ENCODE measurements around the gene ZSWIM6.

The ZSWIM6 gene

GRCh38 chr5:61306531-61307131, 25.4 kb upstream of the ZSWIM6 start:
- in situ Hi-C loops (cut with MboI; ENCODE audit: low sequenced_read_pairs): no loop called here

DNA sequence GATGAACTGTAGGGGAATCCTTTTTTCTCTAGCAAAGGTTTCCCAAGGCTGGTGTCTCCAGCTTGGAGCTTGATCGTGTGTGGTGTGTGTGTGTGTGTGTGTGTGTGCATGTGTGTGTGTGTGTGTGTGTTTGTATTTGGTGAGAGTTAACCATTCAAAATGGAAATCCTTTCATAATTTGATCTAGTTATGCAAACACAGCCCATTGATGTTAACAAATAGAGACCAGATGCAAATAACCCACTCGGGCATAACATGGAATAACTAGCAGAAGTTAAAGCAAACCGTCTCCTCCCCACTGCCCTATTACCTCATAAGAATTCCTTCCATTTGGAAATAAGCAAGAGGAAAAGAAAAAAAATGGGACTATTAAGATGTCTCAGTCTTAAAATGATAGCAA, 24.9 kb upstream of the ZSWIM6 start:
- in situ Hi-C loops (cut with MboI; ENCODE audit: low sequenced_read_pairs): no loop called here

DNA sequence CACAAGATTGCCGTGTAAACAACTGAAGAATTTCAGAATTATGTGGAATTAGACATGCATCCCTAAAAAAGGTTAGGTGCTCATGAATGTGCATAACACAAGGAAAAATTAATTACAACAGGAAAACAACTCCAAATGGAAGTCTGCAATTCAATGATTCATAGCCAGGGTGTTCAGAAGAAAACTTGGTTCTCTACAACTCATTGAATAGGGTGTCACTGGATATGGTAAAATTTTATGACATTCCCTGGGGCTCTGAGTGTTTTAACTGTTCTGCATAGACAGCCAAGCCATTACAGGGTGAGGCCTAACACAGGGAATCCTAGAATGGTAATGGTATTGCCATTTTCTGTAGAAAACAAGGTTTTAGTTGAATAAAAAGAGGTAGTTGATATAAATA, 24.4 kb upstream of the ZSWIM6 start:
- in situ Hi-C loops (cut with MboI; ENCODE audit: low sequenced_read_pairs): no loop called here

- in situ Hi-C loops (cut with MboI; ENCODE audit: low sequenced_read_pairs): no loop called here
These were observed 23.3 kb upstream of the ZSWIM6 start for GRCh38 chr5:61308712-61309111.

GRCh38 chr5:61309115-61309514, 22.9 kb upstream of the ZSWIM6 start:
- in situ Hi-C loops (cut with MboI; ENCODE audit: low sequenced_read_pairs): no loop called here

GRCh38 chr5:61311056-61311610, 20.9 kb upstream of the ZSWIM6 start:
- in situ Hi-C loops (cut with MboI; ENCODE audit: low sequenced_read_pairs): no loop called here

- in situ Hi-C loops (cut with MboI; ENCODE audit: low sequenced_read_pairs): no loop called here
These were observed 19.9 kb upstream of the ZSWIM6 start for GRCh38 chr5:61311836-61312808.

- in situ Hi-C loops (cut with MboI; ENCODE audit: low sequenced_read_pairs): no loop called here
These were observed 17.9 kb upstream of the ZSWIM6 start for GRCh38 chr5:61313960-61314681.

DNA sequence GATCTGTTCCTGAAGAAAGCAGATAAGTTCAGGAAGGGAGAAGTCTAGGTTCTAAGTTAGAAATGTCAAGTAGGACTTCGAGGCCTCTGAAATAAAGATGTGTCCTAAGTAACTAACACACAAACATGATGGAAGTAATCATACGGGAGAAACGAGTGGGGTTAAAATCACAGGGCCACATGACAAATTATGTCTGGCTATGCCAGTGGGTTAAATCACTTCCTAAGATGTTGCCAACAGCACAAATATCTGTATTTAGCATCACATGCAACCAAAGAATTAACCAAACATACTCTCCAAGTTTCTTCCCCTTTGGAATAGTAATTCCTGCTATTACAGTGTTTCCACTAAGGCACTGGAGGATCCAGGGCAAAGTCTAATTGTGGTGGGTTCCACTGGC, 13.7 kb upstream of the ZSWIM6 start:
- in situ Hi-C loops (cut with MboI; ENCODE audit: low sequenced_read_pairs): no loop called here

GRCh38 chr5:61319388-61320146, 12.5 kb upstream of the ZSWIM6 start:
- in situ Hi-C loops (cut with MboI; ENCODE audit: low sequenced_read_pairs): no loop called here

DNA sequence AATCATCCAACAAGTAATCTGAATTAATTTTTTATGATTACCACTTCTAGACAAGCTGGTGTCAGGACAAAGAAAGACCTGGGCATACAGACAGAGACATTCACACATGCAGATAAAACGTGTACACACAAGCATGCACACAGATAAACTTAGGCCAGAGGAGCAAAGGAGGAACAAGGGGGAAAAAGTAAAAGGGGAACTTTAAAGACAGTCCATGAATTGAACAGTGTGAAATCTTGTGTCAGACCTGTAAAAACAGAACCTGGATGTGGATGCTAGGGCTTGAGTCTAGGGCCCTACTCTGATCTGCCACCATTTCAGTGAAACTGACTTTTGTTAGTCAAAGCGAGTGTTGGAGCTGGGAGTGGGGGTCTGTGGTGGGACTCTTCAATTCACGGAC, 11.2 kb upstream of the ZSWIM6 start:
- in situ Hi-C loops (cut with MboI; ENCODE audit: low sequenced_read_pairs): no loop called here

DNA sequence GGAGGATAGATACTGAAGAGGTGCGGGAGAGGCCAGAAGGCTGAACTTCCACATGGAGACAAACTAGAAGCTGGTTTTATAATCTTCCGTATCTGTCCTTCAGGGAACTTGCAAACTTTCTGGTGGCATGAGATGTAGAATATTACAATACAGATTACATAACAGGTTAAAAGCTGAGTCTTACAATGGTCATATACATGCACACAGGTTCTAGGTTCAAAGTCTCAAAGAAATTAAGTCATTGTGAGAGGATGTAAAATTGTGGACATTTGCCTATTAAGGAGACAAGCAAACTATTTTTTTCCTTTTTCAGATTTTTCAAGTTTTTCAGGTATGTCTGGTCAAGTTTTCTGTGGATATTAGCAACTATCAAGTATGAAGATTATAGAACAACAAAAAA, 10.4 kb upstream of the ZSWIM6 start:
- in situ Hi-C loops (cut with MboI; ENCODE audit: low sequenced_read_pairs): no loop called here

DNA sequence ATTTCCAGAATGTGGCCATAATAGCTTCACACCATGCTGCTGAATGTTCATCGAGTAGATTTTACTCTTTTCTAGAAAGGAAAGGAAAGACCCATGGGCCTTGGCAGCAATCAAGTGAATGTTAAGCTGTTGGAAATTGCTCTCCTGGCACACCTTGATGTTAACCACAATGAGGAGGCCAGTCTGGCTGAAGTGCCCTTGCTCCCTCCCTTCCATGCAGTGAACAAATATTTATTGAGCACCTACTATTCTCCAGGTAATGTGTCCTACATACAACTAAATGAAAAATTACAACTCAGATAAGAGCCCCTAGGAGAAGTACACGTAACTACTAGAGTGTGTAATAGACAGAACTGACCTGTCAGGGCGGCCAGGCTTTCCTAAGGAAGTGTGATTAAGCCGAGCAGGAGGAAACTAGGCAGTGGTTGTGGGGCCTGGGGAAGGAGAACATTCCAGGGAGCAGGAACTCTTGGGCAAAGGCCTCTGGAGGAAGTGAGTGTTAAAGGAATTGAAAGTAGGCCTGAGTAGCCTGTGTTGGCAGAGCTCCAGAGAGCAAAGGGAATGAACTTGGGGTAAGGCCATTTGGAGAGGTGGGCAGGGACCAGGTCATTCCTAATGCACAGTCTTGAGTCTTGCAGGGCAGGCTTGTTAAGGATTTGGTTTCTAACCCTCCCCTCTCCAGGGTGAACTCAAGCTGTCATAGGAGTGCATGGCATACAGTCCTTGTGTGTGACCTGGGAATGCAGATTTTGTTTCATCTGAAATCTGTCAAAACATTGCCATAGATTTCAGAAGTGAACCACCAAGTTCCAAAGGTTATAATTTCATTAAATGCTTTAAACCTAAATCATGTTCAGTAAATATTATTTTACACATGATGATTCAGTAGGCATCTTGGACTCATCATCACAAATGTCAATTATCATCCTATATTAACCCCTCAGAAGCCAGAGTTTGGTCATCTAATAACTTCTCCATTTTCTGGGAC, 9.0 kb upstream of the ZSWIM6 start:
- in situ Hi-C loops (cut with MboI; ENCODE audit: low sequenced_read_pairs): no loop called here

- in situ Hi-C loops (cut with MboI; ENCODE audit: low sequenced_read_pairs): no loop called here
These were observed 4.0 kb upstream of the ZSWIM6 start for GRCh38 chr5:61327760-61328753.

DNA sequence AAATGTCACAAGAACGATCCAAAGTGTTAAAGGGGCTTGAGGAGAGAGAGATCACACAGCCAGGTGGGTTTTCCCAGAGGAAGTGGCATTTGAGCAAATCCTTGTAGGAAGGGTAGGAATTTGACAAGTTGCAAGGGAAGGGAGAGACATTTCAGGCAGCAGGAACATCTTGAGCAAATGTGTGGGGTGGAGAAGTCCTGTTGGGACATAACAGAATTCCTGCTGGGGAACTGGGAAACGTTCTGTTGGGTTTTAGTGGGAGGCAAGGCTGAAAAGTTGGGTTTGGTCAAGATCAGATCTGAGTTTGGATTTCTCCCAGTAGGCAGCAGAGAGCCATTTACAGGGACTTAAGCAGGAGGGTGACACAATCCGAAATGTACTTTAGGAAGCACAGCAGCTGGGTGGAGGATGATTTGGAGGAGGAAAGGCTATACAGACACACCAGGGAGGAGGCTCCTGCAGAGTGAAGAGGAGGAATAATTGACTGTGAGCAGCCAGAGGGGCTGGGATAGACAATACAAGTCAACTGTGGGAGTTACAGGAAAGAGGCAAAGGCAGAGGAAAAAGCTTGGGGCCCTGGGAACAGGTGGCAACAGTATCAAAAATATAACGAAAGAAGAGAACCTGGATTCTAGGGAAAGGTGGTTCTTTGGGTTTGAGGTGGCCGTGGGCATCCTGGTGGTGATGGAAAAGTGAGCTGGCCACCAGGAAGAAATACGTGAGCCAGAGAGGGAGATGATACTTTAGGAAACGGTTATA, 3.1 kb upstream of the ZSWIM6 start:
- in situ Hi-C loops (cut with MboI; ENCODE audit: low sequenced_read_pairs): no loop called here

GRCh38 chr5:61329550-61330128, 2.4 kb upstream of the ZSWIM6 start:
- in situ Hi-C loops (cut with MboI; ENCODE audit: low sequenced_read_pairs): no loop called here

- in situ Hi-C loops (cut with MboI; ENCODE audit: low sequenced_read_pairs): no loop called here
These were observed 1.7 kb upstream of the ZSWIM6 start for GRCh38 chr5:61330341-61330844.
